K562 (cell line): ENCODE results near the gene CAMK2B. TPM values are rescaled to one million over a fixed set of nuclear protein-coding genes. Genes with fewer than 3 reads are reported as not detected.

Experiments
- ATAC-seq: fragments of 200-7000 bp; cut with Tn5 transposase; 3 replicates; pipeline ENCODE4 v1.9.1; 2020; ENCODE audit warnings: moderate library complexity
- BruUV-seq: library from RNA; stranded (reverse); fragments of 400-500 nt; replicated peaks from 2 replicates; lab custom pipeline; 2021; lab: Mats Ljungman, UMichigan
- CTCF ChIA-PET: fragments of 300-600 bp; formaldehyde crosslinking; extraction: SDS; loops from one replicate; lab custom pipeline; 2021; ENCODE audit warnings: low intra/inter-chr PET ratio; lab: Yijun Ruan, JAX
- POLR2A ChIA-PET: fragments of 300-600, 350-650 bp; sonication (Branson Sonifier 250); formaldehyde crosslinking; extraction: SDS; loops from one replicate; lab custom pipeline; 2021; ENCODE audit warnings: antibody characterized with exemption, inconsistent platforms; lab: Yijun Ruan, JAX
- DNase-seq, 4 experiments: peaks; one replicate each; pipeline versions ENCODE4 v3.0.0 to v3.0.0-alpha.2; 2011 to 2018; ENCODE audit warnings: low spot score in 3 of 4, mixed read lengths in 3 of 4; ENCODE audit errors: extremely low read depth in 1 of 4
- FAIRE-seq: peaks from 2 replicates; lab custom pipeline; 2011; peaks lifted over from hg19 to GRCh38; lab: Jason Lieb, UNC
- H2AFZ ChIP-seq: 2 replicates; pipeline ENCODE4 v1.6.0; 2011; ENCODE audit warnings: low read depth, low read length, control low read depth, inconsistent platforms
- H3K27ac ChIP-seq: fragments of 200-600 bp; 3 replicates; pipeline ENCODE4 v1.8.0; 2011; ENCODE audit warnings: low read depth, mild to moderate bottlenecking, control low read depth, inconsistent platforms, low read length, moderate library complexity, mixed read lengths; ENCODE audit errors: extremely low read depth
- H3K27me3 ChIP-seq, 2 experiments: fragments of 300-600 bp in 1 of 2; 2 replicates in 1 of 2; 3 replicates in 1 of 2; pipeline versions ENCODE4 v1.6.0 to v1.8.0; 2011; ENCODE audit warnings: inconsistent platforms in 2 of 2, low read length in 2 of 2, mild to moderate bottlenecking in 1 of 2, mixed read lengths in 1 of 2, moderate library complexity in 1 of 2; ENCODE audit not compliant: control insufficient read depth in 2 of 2, insufficient read depth in 2 of 2
- H3K36me3 ChIP-seq: fragments of 300-600 bp; 3 replicates; pipeline ENCODE4 v1.8.0; 2011; ENCODE audit warnings: mild to moderate bottlenecking, low read length, inconsistent platforms; ENCODE audit not compliant: control insufficient read depth, insufficient read depth
- H3K4me1 ChIP-seq, 2 experiments: fragments of 200-600 bp in 1 of 2; replicated peaks in 1 of 2; 2 replicates in 1 of 2; 3 replicates in 1 of 2; pipeline versions ENCODE4 v1.5.1 to v1.8.0; 2011; ENCODE audit warnings: inconsistent platforms in 2 of 2, low read length in 2 of 2, mild to moderate bottlenecking in 1 of 2, mixed read lengths in 1 of 2, moderate library complexity in 1 of 2; ENCODE audit not compliant: control insufficient read depth in 2 of 2, insufficient read depth in 2 of 2
- H3K4me2 ChIP-seq: 2 replicates; pipeline ENCODE4 v1.6.1; 2011; ENCODE audit warnings: low read length, control low read depth, inconsistent platforms, mixed read lengths; ENCODE audit not compliant: insufficient read depth
- H3K4me3 ChIP-seq: fragments of 200-600 bp; sonication (generic), shearing (Covaris generic); 2 replicates; pipeline ENCODE4 v1.5.1; 2016; ENCODE audit warnings: control low read depth, inconsistent platforms
- H3K79me2 ChIP-seq: fragments of 200-600 bp; 3 replicates; pipeline ENCODE4 v1.8.0; 2011; ENCODE audit warnings: low read length, inconsistent platforms; ENCODE audit not compliant: control insufficient read depth, insufficient read depth
- H3K9ac ChIP-seq, 2 experiments: 2 replicates each; pipeline versions ENCODE4 v1.6.0 to v1.6.1; 2011; ENCODE audit warnings: low read depth in 2 of 2, low read length in 2 of 2, control low read depth in 1 of 2, inconsistent platforms in 1 of 2, mild to moderate bottlenecking in 1 of 2, mixed read lengths in 1 of 2; ENCODE audit not compliant: insufficient read depth in 1 of 2
- H3K9me1 ChIP-seq: one replicate; pipeline ENCODE4 v1.6.0; 2011; ENCODE audit warnings: inconsistent platforms, mild to moderate bottlenecking, low read length, moderate library complexity; ENCODE audit not compliant: control insufficient read depth, insufficient read depth
- H3K9me3 ChIP-seq: replicated peaks from 2 replicates; pipeline ENCODE4 v1.5.1; 2011; ENCODE audit warnings: low read depth, low read length, inconsistent platforms; ENCODE audit not compliant: control insufficient read depth, insufficient read depth
- H4K20me1 ChIP-seq: replicated peaks from 2 replicates; pipeline ENCODE4 v1.6.1; 2011; ENCODE audit warnings: low read length, inconsistent platforms, mixed read lengths; ENCODE audit not compliant: control insufficient read depth, insufficient read depth
- ARID2 ChIP-seq: fragments of 450-650 bp; IDR thresholded peaks from 2 replicates; pipeline ENCODE4 v1.6.1; 2017; ENCODE audit warnings: antibody characterized with exemption, mild to moderate bottlenecking
- ELF4 ChIP-seq: fragments of 450-650 bp; formaldehyde crosslinking; IDR thresholded peaks from 2 replicates; pipeline ENCODE4 v1.4.0; 2022; ENCODE audit warnings: missing genetic modification characterization
- HDAC2 ChIP-seq: fragments of 450-650 bp; IDR thresholded peaks from 2 replicates; pipeline ENCODE4 v1.6.1; 2016; ENCODE audit warnings: mild to moderate bottlenecking
- KHSRP ChIP-seq: fragments of 450-650 bp; IDR thresholded peaks from 2 replicates; pipeline ENCODE4 v1.6.1; 2017
- NBN ChIP-seq: fragments of 450-650 bp; IDR thresholded peaks from 2 replicates; pipeline ENCODE4 v1.6.1; 2016; ENCODE audit warnings: low read depth, mild to moderate bottlenecking
- NCOA1 ChIP-seq: fragments of 450-650 bp; IDR thresholded peaks from 2 replicates; pipeline ENCODE4 v1.6.1; 2016; ENCODE audit warnings: low read depth
- SPI1 ChIP-seq: IDR thresholded peaks from 2 replicates; pipeline ENCODE4 v1.6.1; 2011; ENCODE audit warnings: low read depth, low read length, control low read depth, borderline replicate concordance
- ZNF124 ChIP-seq: sonication (generic); formaldehyde crosslinking; IDR thresholded peaks from 2 replicates; pipeline ENCODE4 v1.8.1; 2022; ENCODE audit warnings: missing genetic modification reagents
- ZNF76 ChIP-seq: fragments of 250-450 bp; sonication (Bioruptor Pico); IDR thresholded peaks from 2 replicates; pipeline ENCODE4 v1.4.0; 2020; ENCODE audit warnings: mild to moderate bottlenecking, moderate library complexity, borderline replicate concordance
- ZNF780A ChIP-seq: fragments of 250-450 bp; sonication (Bioruptor Pico); IDR thresholded peaks from 2 replicates; pipeline ENCODE4 v1.5.0; 2021; ENCODE audit warnings: mild to moderate bottlenecking
- WGBS: fragments of 100-300 bp; shearing (Covaris generic); methylation state at CpG from one replicate; pipeline ENCODE4 v1.1.6; 2016; ENCODE audit warnings: low coverage, mixed read lengths; ENCODE audit not compliant: insufficient coverage; ENCODE audit errors: missing lambda C conversion rate; 5-methylcytosine and 5-hydroxymethylcytosine counted together
- in situ Hi-C: fragments of 300-500 bp; cut with MboI; formaldehyde crosslinking; loops from 4 replicates; pipeline ENCODE4 v1.15.0; 2018; ENCODE audit warnings: inconsistent platforms, mixed read lengths
- intact Hi-C: fragments of 100-400 bp; cut with micrococcal nuclease; formaldehyde crosslinking; loops from 2 replicates; pipeline ENCODE4 v1.14.2; 2022
- polyA plus RNA-seq, 8 experiments: library from polyadenylated mRNA; depleted of rRNA in 4 of 8; stranded (reverse) in 5 of 8; unstranded in 3 of 8; fragments of >200 nt; fragmentation: Nextera tagmentation in 2 of 8; fragmentation: Illumina TruSeq in 1 of 8; extraction: Ambion mirVana in 2 of 8; extraction: Trizol in 1 of 8; gene quantifications; 2 replicates each; pipeline versions ENCODE4 v1.2.1 to v1.2.3, GENCODE V29; 2011 to 2014; ENCODE audit warnings: inconsistent platforms in 1 of 8, missing spikeins in 1 of 8
- total RNA-seq, 7 experiments: library from RNA; depleted of rRNA in 6 of 7; stranded (reverse); fragments of >200 nt in 6 of 7; fragmentation: Illumina TruSeq in 2 of 7; extraction: Trizol in 2 of 7; gene quantifications; 2 replicates each; pipeline versions ENCODE4 v1.2.1 to v1.2.3, GENCODE V29; 2011 to 2021; ENCODE audit warnings: low replicate concordance in 1 of 7
- TF ChIP-seq, protein P1 (sequence below): fragments of 450-650 bp; formaldehyde crosslinking; IDR thresholded peaks from 2 replicates; pipeline ENCODE4 v1.4.0; 2020; ENCODE audit warnings: mild to moderate bottlenecking, moderate library complexity
- TF ChIP-seq, protein P2 (sequence below), 2 experiments: fragments of 150-350 bp in 1 of 2; IDR thresholded peaks; 2 replicates each; pipeline ENCODE4 v1.6.1; 2012 to 2016; ENCODE audit warnings: low read depth in 2 of 2, low read length in 2 of 2, mild to moderate bottlenecking in 1 of 2, moderate library complexity in 1 of 2
- TF ChIP-seq, protein P3 (sequence below), 3 experiments: fragments of 200-800 bp in 1 of 3; fragments of 250-450 bp in 1 of 3; fragments of 450-650 bp in 1 of 3; sonication (Bioruptor Pico) in 1 of 3; sonication (Bioruptor generic) in 1 of 3; formaldehyde crosslinking in 1 of 3; IDR thresholded peaks; 2 replicates each; pipeline versions ENCODE4 v1.6.1 to v1.8.0; 2016 to 2022; ENCODE audit warnings: mild to moderate bottlenecking in 2 of 3, missing genetic modification characterization in 2 of 3, missing compliant biosample characterization in 1 of 3, moderate library complexity in 1 of 3

Gene CAMK2B
- total and polyA plus RNA-seq, 9 of the 15 experiments (the other 6 are each of a cell fraction or from before 2014, with no cell fraction given), result 0.04 to 0.09 (median 0.05) TPM; not detected in 4

DNA sequence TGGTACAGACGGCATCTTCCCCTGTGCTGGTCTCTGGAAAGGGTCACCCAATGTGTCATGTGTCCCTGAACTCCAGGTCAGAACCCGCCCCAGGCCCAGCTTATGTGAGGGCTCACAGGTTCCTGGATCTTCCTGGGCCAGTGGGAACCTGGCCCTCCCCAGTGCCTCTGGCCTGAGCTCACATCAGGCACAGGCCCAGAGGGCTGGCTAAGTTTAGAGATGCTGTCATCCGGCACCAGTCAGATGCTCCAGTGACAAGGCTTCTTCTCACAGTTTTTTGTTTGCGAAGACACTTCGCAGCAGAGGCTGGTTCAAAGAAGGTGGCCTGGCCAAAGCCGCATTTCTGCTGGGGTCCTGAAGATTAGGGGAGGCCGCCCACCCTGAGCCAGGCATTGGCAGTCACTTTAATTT lies 11.8 kb downstream of the CAMK2B start:
- BruUV-seq, result no TSS peak
- H3K4me3 ChIP-seq, result no peak overlapping the region
- FAIRE-seq (no peak), DNase-seq (no peak), ATAC-seq (no peak)
- H3K9me3 ChIP-seq, result no peaks in the 10 kb centered on the region
- H3K4me1 ChIP-seq, result peaks cover 0 to 14% of the 10 kb centered on the region in 2 experiments; a peak in 3 of 5 replicates
- no peaks in the 10 kb centered on the region for H3K9me1 ChIP-seq
- POLR2A ChIA-PET, result interaction anchor here (0.6 kb wide), 1 partner anchor 396 kb away, joined by 3 read pairs; no protein-coding TSS in a partner anchor
- H3K4me2 ChIP-seq, result no peak overlapping the region
- TF ChIP-seq NCOA1 (no peak), NBN (no peak), HDAC2 (no peak), SPI1 (no peak), ARID2 (no peak), ELF4 (CRISPR knock-in tag) (no peak), ZNF124 (CRISPR knock-in tag) (no peak), KHSRP (no peak), ZNF76 (CRISPR knock-in tag) (no peak), ZNF780A (no peak)
- TF ChIP-seq, protein P1, sequence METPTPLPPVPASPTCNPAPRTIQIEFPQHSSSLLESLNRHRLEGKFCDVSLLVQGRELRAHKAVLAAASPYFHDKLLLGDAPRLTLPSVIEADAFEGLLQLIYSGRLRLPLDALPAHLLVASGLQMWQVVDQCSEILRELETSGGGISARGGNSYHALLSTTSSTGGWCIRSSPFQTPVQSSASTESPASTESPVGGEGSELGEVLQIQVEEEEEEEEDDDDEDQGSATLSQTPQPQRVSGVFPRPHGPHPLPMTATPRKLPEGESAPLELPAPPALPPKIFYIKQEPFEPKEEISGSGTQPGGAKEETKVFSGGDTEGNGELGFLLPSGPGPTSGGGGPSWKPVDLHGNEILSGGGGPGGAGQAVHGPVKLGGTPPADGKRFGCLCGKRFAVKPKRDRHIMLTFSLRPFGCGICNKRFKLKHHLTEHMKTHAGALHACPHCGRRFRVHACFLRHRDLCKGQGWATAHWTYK (CRISPR knock-in tag), result no peak
- TF ChIP-seq, protein P2, sequence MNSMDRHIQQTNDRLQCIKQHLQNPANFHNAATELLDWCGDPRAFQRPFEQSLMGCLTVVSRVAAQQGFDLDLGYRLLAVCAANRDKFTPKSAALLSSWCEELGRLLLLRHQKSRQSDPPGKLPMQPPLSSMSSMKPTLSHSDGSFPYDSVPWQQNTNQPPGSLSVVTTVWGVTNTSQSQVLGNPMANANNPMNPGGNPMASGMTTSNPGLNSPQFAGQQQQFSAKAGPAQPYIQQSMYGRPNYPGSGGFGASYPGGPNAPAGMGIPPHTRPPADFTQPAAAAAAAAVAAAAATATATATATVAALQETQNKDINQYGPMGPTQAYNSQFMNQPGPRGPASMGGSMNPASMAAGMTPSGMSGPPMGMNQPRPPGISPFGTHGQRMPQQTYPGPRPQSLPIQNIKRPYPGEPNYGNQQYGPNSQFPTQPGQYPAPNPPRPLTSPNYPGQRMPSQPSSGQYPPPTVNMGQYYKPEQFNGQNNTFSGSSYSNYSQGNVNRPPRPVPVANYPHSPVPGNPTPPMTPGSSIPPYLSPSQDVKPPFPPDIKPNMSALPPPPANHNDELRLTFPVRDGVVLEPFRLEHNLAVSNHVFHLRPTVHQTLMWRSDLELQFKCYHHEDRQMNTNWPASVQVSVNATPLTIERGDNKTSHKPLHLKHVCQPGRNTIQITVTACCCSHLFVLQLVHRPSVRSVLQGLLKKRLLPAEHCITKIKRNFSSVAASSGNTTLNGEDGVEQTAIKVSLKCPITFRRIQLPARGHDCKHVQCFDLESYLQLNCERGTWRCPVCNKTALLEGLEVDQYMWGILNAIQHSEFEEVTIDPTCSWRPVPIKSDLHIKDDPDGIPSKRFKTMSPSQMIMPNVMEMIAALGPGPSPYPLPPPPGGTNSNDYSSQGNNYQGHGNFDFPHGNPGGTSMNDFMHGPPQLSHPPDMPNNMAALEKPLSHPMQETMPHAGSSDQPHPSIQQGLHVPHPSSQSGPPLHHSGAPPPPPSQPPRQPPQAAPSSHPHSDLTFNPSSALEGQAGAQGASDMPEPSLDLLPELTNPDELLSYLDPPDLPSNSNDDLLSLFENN (IDR thresholded peaks at IDR 0.05; ENCODE audit: low read depth in 2 of 2, low read length in 2 of 2), result no peak
- TF ChIP-seq, protein P3, sequence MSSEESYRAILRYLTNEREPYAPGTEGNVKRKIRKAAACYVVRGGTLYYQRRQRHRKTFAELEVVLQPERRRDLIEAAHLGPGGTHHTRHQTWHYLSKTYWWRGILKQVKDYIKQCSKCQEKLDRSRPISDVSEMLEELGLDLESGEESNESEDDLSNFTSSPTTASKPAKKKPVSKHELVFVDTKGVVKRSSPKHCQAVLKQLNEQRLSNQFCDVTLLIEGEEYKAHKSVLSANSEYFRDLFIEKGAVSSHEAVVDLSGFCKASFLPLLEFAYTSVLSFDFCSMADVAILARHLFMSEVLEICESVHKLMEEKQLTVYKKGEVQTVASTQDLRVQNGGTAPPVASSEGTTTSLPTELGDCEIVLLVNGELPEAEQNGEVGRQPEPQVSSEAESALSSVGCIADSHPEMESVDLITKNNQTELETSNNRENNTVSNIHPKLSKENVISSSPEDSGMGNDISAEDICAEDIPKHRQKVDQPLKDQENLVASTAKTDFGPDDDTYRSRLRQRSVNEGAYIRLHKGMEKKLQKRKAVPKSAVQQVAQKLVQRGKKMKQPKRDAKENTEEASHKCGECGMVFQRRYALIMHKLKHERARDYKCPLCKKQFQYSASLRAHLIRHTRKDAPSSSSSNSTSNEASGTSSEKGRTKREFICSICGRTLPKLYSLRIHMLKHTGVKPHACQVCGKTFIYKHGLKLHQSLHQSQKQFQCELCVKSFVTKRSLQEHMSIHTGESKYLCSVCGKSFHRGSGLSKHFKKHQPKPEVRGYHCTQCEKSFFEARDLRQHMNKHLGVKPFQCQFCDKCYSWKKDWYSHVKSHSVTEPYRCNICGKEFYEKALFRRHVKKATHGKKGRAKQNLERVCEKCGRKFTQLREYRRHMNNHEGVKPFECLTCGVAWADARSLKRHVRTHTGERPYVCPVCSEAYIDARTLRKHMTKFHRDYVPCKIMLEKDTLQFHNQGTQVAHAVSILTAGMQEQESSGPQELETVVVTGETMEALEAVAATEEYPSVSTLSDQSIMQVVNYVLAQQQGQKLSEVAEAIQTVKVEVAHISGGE (CRISPR knock-in tag; IDR thresholded peaks at IDR 0.05), result no peak
- CTCF ChIA-PET, result no interaction called here
- no peaks in the 10 kb centered on the region for H3K79me2 ChIP-seq
- H3K9ac ChIP-seq, result no peak overlapping the region; a peak in 1 of 4 replicates
- H2AFZ ChIP-seq, result no peak overlapping the region
- H3K27ac ChIP-seq, result no peak overlapping the region
- in situ Hi-C loops (no loop called here), intact Hi-C loops (no loop called here)
- 15% methylated on average over 7 of the region's 7 CpGs for WGBS
- 0 out of 2 replicates have a peak, but pooled peaks cover 3% of the 10 kb centered on the region for H4K20me1 ChIP-seq
- no peaks in the 10 kb centered on the region for H3K36me3 ChIP-seq
- peaks cover 10 to 37% of the 10 kb centered on the region in 2 experiments; a peak in 3 of 5 replicates for H3K27me3 ChIP-seq
